ENCODE data around the gene BMPR1A. TPM values are rescaled to one million over a fixed set of nuclear protein-coding genes. Genes with fewer than 3 reads are reported as not detected.
A peak's percentile ranks its signal among the peaks of the same experiment; 100 is the strongest.

Gene BMPR1A
- total and polyA plus RNA-seq, 3 experiments from 2014 or later = 6.4 to 21.9 (median 20.9) TPM

GRCh38 chr10:86751477-86751876 is 4.9 kb upstream of the BMPR1A start:
- no peaks in the 10 kb centered on the region for H3K9me3 Mint-ChIP-seq
- ChIA-PET POLR2A (no interaction called here), CTCF (no interaction called here)
- Histone ChIP-seq H3K27me3 (ENCODE audit: insufficient read depth, low read length, poor library complexity, severe bottlenecking) (no peaks in the 10 kb centered on the region), H3K36me3 (ENCODE audit: insufficient read depth, low read length) (no peaks in the 10 kb centered on the region), H3K27ac (ENCODE audit: low read depth, low read length) (no peak overlapping the region), H3K9me3 (ENCODE audit: low read length) (no peaks in the 10 kb centered on the region), H3K4me3 (ENCODE audit: low read length) (no peak overlapping the region), H3K4me1 (ENCODE audit: insufficient read depth, low read length) (peaks cover 4% of the 10 kb centered on the region)
- H3K4me1 Mint-ChIP-seq = peaks cover 3 to 20% (median 11%) of the 10 kb centered on the region in 3 donors
- H3K27me3 Mint-ChIP-seq = peaks cover 0 to 4% of the 10 kb centered on the region in 2 donors
- H3K36me3 Mint-ChIP-seq = no peaks in the 10 kb centered on the region
- DNase-seq = no peak
- H3K27ac Mint-ChIP-seq = no peak overlapping the region
- H3K4me3 Mint-ChIP-seq = no peak overlapping the region

GRCh38 chr10:86752311-86752710 is 4.1 kb upstream of the BMPR1A start:
- CTCF ChIA-PET = interaction anchor here (1.9 kb wide), 1 partner anchor 42 kb away, joined by 5 read pairs; no protein-coding TSS in a partner anchor
- H3K36me3 Mint-ChIP-seq = peaks cover 0 to under 1% (median 0%) of the 10 kb centered on the region in 3 donors
- H3K4me1 ChIP-seq (ENCODE audit: insufficient read depth, low read length) = peaks cover 7% of the 10 kb centered on the region
- no peak overlapping the region for H3K27ac ChIP-seq (ENCODE audit: low read depth, low read length)
- DNase-seq = no peak
- H3K4me3 Mint-ChIP-seq = peak overlapping the region in 1 of 7 donors; percentile 71
- H3K4me3 ChIP-seq (ENCODE audit: low read length) = no peak overlapping the region
- peaks cover 3 to 22% (median 12%) of the 10 kb centered on the region in 3 donors for H3K4me1 Mint-ChIP-seq
- H3K27ac Mint-ChIP-seq = peak overlapping the region in 3 of 8 donors; percentile 7 to 43 (median 43)
- no peaks in the 10 kb centered on the region for H3K36me3 ChIP-seq (ENCODE audit: insufficient read depth, low read length)
- no peaks in the 10 kb centered on the region for H3K9me3 ChIP-seq (ENCODE audit: low read length)
- H3K9me3 Mint-ChIP-seq = no peaks in the 10 kb centered on the region
- H3K27me3 ChIP-seq (ENCODE audit: insufficient read depth, low read length, poor library complexity, severe bottlenecking) = no peaks in the 10 kb centered on the region
- POLR2A ChIA-PET = no interaction called here
- H3K27me3 Mint-ChIP-seq = peaks cover 0 to 2% of the 10 kb centered on the region in 2 donors

GRCh38 chr10:86753051-86753450 is 3.4 kb upstream of the BMPR1A start:
- Histone ChIP-seq H3K36me3 (ENCODE audit: insufficient read depth, low read length) (no peaks in the 10 kb centered on the region), H3K4me1 (ENCODE audit: insufficient read depth, low read length) (peaks cover 14% of the 10 kb centered on the region), H3K27me3 (ENCODE audit: insufficient read depth, low read length, poor library complexity, severe bottlenecking) (no peaks in the 10 kb centered on the region), H3K4me3 (ENCODE audit: low read length) (no peak overlapping the region), H3K27ac (ENCODE audit: low read depth, low read length) (no peak overlapping the region), H3K9me3 (ENCODE audit: low read length) (no peaks in the 10 kb centered on the region)
- H3K27me3 Mint-ChIP-seq = peaks cover under 1 to 1% of the 10 kb centered on the region in 2 donors
- H3K36me3 Mint-ChIP-seq = peaks cover 0 to 4% (median 0%) of the 10 kb centered on the region in 3 donors
- peak overlapping the region in 1 of 7 donors; percentile 91 for H3K4me3 Mint-ChIP-seq
- H3K9me3 Mint-ChIP-seq = no peaks in the 10 kb centered on the region
- CTCF ChIA-PET = interaction anchor here (1.9 kb wide), 1 partner anchor 43 kb away, joined by 5 read pairs; no protein-coding TSS in a partner anchor
- DNase-seq = no peak
- peak overlapping the region in 4 of 8 donors; percentile 7 to 43 (median 20) for H3K27ac Mint-ChIP-seq
- peaks cover 9 to 29% (median 20%) of the 10 kb centered on the region in 3 donors for H3K4me1 Mint-ChIP-seq
- POLR2A ChIA-PET = no interaction called here

GRCh38 chr10:86753638-86754434 is 2.6 kb upstream of the BMPR1A start:
- Mint-ChIP-seq H3K9me3 (no peaks in the 10 kb centered on the region), H3K36me3 (peaks cover 0 to 4% (median 0%) of the 10 kb centered on the region in 3 donors), H3K27ac (peak overlapping the region in 3 of 8 donors; percentile 12 to 54 (median 42)), H3K4me3 (peak overlapping the region in 5 of 7 donors; percentile 26 to 91 (median 56)), H3K27me3 (peaks cover 1 to 8% of the 10 kb centered on the region in 2 donors), H3K4me1 (peaks cover 16 to 37% (median 28%) of the 10 kb centered on the region in 3 donors)
- Histone ChIP-seq H3K4me3 (ENCODE audit: low read length) (no peak overlapping the region), H3K36me3 (ENCODE audit: insufficient read depth, low read length) (no peaks in the 10 kb centered on the region), H3K4me1 (ENCODE audit: insufficient read depth, low read length) (peaks cover 14% of the 10 kb centered on the region), H3K27me3 (ENCODE audit: insufficient read depth, low read length, poor library complexity, severe bottlenecking) (no peaks in the 10 kb centered on the region), H3K27ac (ENCODE audit: low read depth, low read length) (no peak overlapping the region), H3K9me3 (ENCODE audit: low read length) (no peaks in the 10 kb centered on the region)
- no peak for DNase-seq
- POLR2A ChIA-PET = no interaction called here
- CTCF ChIA-PET = interaction anchor here (1.9 kb wide), 1 partner anchor 44 kb away, joined by 5 read pairs; no protein-coding TSS in a partner anchor

- Histone ChIP-seq H3K36me3 (ENCODE audit: insufficient read depth, low read length) (no peaks in the 10 kb centered on the region), H3K27ac (ENCODE audit: low read depth, low read length) (peak overlapping the region; percentile 79), H3K4me3 (ENCODE audit: low read length) (peak overlapping the region; percentile 73), H3K9me3 (ENCODE audit: low read length) (no peaks in the 10 kb centered on the region), H3K27me3 (ENCODE audit: insufficient read depth, low read length, poor library complexity, severe bottlenecking) (no peaks in the 10 kb centered on the region), H3K4me1 (ENCODE audit: insufficient read depth, low read length) (peaks cover 14% of the 10 kb centered on the region)
- Mint-ChIP-seq H3K27me3 (peaks cover 1 to 8% of the 10 kb centered on the region in 2 donors), H3K4me1 (peaks cover 26 to 50% (median 40%) of the 10 kb centered on the region in 3 donors), H3K36me3 (peaks cover 0 to 4% (median 0%) of the 10 kb centered on the region in 3 donors), H3K27ac (peak overlapping the region in 6 of 8 donors; percentile 50 to 81 (median 72)), H3K9me3 (no peaks in the 10 kb centered on the region), H3K4me3 (peak overlapping the region; percentile 84 to 94 (median 89))
- no peak for DNase-seq
- ChIA-PET CTCF (no interaction called here), POLR2A (no interaction called here)
Measured at GRCh38 chr10:86755454-86755739, 1.0 kb upstream of the BMPR1A start.

- CTCF ChIA-PET = no interaction called here
- Histone ChIP-seq H3K4me1 (ENCODE audit: insufficient read depth, low read length) (peaks cover 14% of the 10 kb centered on the region), H3K4me3 (ENCODE audit: low read length) (peak overlapping the region; percentile 73), H3K9me3 (ENCODE audit: low read length) (no peaks in the 10 kb centered on the region), H3K36me3 (ENCODE audit: insufficient read depth, low read length) (no peaks in the 10 kb centered on the region), H3K27me3 (ENCODE audit: insufficient read depth, low read length, poor library complexity, severe bottlenecking) (no peaks in the 10 kb centered on the region), H3K27ac (ENCODE audit: low read depth, low read length) (peak overlapping the region; percentile 79)
- DNase-seq = peak; percentile 79 to 89 (median 85)
- H3K4me1 Mint-ChIP-seq = peaks cover 26 to 53% (median 45%) of the 10 kb centered on the region in 3 donors
- peaks cover 0 to 4% (median 0%) of the 10 kb centered on the region in 3 donors for H3K36me3 Mint-ChIP-seq
- H3K4me3 Mint-ChIP-seq = peak overlapping the region; percentile 84 to 94 (median 89)
- H3K27me3 Mint-ChIP-seq = peaks cover 1 to 8% of the 10 kb centered on the region in 2 donors
- H3K27ac Mint-ChIP-seq = peak overlapping the region in 7 of 8 donors; percentile 41 to 87 (median 72)
- H3K9me3 Mint-ChIP-seq = no peaks in the 10 kb centered on the region
- POLR2A ChIA-PET = interaction anchor here (1.0 kb wide), 1 partner anchor 215 kb away, joined by 4 read pairs; no protein-coding TSS in a partner anchor
Measured at GRCh38 chr10:86755740-86756510, 494 bp upstream of the BMPR1A start.

- Histone ChIP-seq H3K9me3 (ENCODE audit: low read length) (no peaks in the 10 kb centered on the region), H3K4me1 (ENCODE audit: insufficient read depth, low read length) (peaks cover 14% of the 10 kb centered on the region), H3K27me3 (ENCODE audit: insufficient read depth, low read length, poor library complexity, severe bottlenecking) (no peaks in the 10 kb centered on the region), H3K27ac (ENCODE audit: low read depth, low read length) (peak overlapping the region; percentile 48), H3K36me3 (ENCODE audit: insufficient read depth, low read length) (no peaks in the 10 kb centered on the region), H3K4me3 (ENCODE audit: low read length) (peak overlapping the region; percentile 53)
- Mint-ChIP-seq H3K36me3 (peaks cover 0 to 4% (median 0%) of the 10 kb centered on the region in 3 donors), H3K27ac (peak overlapping the region in 7 of 8 donors; percentile 30 to 96 (median 86)), H3K4me1 (peaks cover 28 to 65% (median 57%) of the 10 kb centered on the region in 3 donors), H3K27me3 (peaks cover 2 to 8% of the 10 kb centered on the region in 2 donors), H3K9me3 (no peaks in the 10 kb centered on the region), H3K4me3 (peak overlapping the region; percentile 88 to 99 (median 92))
- POLR2A ChIA-PET = interaction anchor here (0.7 kb wide), 1 partner anchor 39 kb away, joined by 3 read pairs; no protein-coding TSS in a partner anchor
- CTCF ChIA-PET = interaction anchor here (1.5 kb wide), 1 partner anchor 336 kb away, joined by 3 read pairs; no protein-coding TSS in a partner anchor
- peak in 4 of 5 donors; percentile 2 to 16 (median 10) for DNase-seq
Measured at GRCh38 chr10:86757113-86757972, 924 bp downstream of the BMPR1A start.

All from CD8-positive, alpha-beta memory T cell (primary cell).